NK-92 (cell line): ENCODE measurements around the gene NEBL.
"Not testable (repeated sequence)": the region's sequence is repeated elsewhere in the genome, so short reads cannot be mapped to it uniquely, and the experiment has no call there.

ENCODE experiments used
- DNase-seq: peaks from one replicate; lab custom pipeline; 2025; ENCODE audit not compliant: unreplicated experiment; lab: John Stamatoyannopoulos, UW

Gene NEBL, protein sequence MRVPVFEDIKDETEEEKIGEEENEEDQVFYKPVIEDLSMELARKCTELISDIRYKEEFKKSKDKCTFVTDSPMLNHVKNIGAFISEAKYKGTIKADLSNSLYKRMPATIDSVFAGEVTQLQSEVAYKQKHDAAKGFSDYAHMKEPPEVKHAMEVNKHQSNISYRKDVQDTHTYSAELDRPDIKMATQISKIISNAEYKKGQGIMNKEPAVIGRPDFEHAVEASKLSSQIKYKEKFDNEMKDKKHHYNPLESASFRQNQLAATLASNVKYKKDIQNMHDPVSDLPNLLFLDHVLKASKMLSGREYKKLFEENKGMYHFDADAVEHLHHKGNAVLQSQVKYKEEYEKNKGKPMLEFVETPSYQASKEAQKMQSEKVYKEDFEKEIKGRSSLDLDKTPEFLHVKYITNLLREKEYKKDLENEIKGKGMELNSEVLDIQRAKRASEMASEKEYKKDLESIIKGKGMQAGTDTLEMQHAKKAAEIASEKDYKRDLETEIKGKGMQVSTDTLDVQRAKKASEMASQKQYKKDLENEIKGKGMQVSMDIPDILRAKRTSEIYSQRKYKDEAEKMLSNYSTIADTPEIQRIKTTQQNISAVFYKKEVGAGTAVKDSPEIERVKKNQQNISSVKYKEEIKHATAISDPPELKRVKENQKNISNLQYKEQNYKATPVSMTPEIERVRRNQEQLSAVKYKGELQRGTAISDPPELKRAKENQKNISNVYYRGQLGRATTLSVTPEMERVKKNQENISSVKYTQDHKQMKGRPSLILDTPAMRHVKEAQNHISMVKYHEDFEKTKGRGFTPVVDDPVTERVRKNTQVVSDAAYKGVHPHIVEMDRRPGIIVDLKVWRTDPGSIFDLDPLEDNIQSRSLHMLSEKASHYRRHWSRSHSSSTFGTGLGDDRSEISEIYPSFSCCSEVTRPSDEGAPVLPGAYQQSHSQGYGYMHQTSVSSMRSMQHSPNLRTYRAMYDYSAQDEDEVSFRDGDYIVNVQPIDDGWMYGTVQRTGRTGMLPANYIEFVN

DNA sequence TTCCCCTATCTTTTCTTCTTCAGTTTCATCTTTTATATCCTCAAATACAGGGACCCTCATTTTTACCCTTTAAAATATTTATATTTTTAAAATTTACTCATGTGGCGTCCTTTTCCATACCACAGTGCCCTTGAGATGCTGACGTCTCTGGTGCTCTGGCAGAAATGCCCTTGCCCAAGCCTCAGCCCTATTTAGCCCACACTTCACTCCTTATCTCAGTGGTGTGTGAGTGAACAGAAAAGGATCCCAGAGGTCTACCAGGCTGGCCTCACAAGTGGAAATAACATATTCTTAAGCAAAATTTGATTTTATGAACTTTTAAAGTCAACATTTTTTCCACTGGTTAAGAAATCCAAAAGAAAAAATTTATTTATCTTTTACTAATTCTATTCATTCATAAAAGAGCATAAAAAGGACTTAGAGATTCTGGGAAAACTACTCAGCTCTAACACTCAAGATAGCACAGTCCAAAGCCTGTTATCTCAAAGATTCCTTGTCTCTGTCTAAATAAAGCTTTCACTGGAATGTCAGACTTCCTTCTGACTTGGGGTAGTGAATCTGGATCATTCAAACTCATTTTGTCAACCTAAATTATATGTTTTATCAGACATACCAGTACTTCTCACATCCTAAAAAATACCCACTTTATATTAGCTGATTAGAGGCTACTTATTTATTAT is at the start of gene NEBL:
Gene NEBL, minus strand, starts transcription at position 166 of the 680 bp plus-strand sequence. Its CDS starts 106 bp downstream, at position 60.
- no peak for DNase-seq

GRCh38 chr10:20945546-20946332 is 48.6 kb upstream of the NEBL start:
- no peak for DNase-seq

- no peak for DNase-seq
Observed at GRCh38 chr10:20944789-20945502, 47.8 kb upstream of the NEBL start.

- not testable (repeated sequence) for DNase-seq
Observed at GRCh38 chr10:20939414-20939813, 42.3 kb upstream of the NEBL start.

GRCh38 chr10:20936396-20936795 is 39.3 kb upstream of the NEBL start:
- DNase-seq, result no peak

GRCh38 chr10:20935931-20936330 is 38.8 kb upstream of the NEBL start:
- DNase-seq, result no peak

- no peak for DNase-seq
Observed at GRCh38 chr10:20935301-20935700, 38.2 kb upstream of the NEBL start.

DNA sequence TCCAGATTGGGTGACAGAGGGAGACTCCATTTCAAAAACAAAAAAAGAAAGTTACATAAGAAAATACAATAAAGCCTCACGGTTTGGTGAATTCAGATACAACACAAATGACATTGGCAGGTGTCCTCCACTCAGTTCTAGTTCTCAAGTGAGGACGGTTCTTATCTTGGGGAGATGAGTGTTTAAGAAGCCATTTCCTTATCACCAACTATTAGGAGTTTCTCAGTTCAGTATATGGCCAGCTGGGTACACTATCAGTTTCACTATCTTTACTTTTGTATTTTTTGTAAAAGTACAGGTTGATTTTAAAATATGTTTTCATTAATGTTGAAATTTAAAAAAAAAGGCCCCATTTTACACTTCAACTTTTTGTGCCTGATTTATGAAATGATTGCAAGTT is 36.6 kb upstream of the NEBL start:
- no peak for DNase-seq

GRCh38 chr10:20932606-20933126 is 35.6 kb upstream of the NEBL start:
- DNase-seq, result no peak

DNA sequence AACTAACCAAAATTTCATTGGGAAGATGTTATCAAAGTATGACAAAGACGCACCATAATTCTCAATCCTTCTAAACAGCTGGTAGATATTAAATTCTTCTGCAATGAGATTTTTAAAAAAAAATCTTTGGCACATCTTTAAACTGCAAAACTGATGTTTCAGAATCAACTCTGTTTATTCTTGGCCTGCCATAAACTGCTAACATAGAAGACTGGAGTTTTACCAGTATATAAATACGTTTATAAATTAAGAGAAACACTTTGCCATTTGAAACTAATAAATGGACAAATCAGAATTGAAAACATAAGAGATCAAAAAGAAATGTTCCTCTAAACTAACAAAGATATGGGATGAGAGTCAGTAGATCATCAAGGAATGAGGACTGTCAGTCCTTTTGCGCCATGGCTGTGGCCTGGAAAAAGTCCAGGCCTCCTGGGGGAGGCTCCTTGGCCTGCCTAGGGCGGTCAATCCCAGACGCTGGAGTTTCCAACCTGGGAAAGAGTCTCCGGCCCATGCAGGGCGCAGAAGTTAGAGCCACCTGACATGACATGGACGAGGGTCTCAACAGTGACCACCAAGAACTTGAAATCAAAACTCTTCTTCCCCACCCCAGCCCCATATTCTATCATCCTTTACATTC is 34.2 kb upstream of the NEBL start:
- DNase-seq, result no peak

DNA sequence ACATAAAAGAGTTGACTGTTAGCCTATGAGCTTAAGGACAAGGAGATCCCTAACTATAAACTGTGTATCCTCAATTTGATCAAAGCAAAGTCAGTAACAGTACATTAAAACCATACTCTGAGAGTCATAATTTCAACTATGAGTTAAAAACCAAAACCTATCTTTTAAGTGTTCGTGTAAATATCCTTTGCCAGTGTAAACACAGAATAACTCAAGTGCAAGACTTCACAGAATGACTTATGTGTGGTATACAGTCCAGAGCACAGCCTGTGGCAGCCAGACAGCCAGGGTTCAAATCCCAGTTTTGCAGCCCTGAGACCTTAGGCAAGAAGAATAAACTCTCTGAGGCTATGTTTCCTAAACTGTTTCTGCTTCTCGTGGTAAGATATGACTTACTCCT is 30.3 kb upstream of the NEBL start:
- DNase-seq, result no peak

- DNase-seq, result no peak
Observed at GRCh38 chr10:20922451-20922850, 25.3 kb upstream of the NEBL start.

- DNase-seq, result no peak
Observed at GRCh38 chr10:20922033-20922432, 24.9 kb upstream of the NEBL start.

DNA sequence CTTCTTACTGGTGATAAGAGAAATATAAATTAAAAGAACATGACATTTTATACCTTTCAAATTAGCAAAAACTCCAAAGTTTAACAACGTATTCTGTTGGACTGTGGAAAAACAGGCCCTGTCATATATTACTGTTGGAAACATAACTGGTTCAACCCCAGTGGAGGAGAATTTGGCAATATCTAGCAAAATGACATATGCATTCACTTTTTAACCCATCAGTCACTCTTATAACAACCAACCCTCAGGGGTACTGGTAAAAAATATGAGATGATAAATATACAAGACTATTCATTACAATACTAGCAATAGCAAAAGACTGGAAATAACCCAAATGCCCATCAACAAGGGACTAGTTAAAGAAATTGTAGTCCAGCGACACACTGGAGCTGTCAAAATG is 22.9 kb upstream of the NEBL start:
- DNase-seq, result no peak

- no peak for DNase-seq
Observed at GRCh38 chr10:20919481-20919880, 22.4 kb upstream of the NEBL start.

DNA sequence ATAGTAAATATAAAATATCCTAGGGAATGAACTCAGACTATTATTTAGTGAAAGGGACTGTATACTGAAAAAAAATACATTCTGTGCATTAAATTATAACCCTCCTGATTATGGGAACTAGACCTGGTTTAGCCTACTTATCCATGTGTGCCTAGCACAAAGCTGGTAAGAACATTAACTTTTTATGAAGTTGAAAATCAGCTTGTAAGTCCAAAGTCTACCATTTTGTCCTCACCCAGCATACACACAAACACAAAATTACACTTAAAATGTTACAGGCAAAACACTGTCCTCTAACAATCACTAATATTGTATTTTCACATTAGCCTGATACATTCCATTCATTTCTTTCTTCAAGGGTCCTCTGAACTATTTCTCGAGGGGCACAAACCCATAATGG is 19.9 kb upstream of the NEBL start:
- DNase-seq, result no peak

GRCh38 chr10:20912969-20913368 is 15.9 kb upstream of the NEBL start:
- DNase-seq, result no peak

GRCh38 chr10:20911626-20912025 is 14.5 kb upstream of the NEBL start:
- DNase-seq, result no peak

- no peak for DNase-seq
Observed at GRCh38 chr10:20909801-20910200, 12.7 kb upstream of the NEBL start.
